AG09319 (cell line): ENCODE data around the gene PTBP2.

Experiments used
- DNase-seq: peaks from one replicate; pipeline ENCODE4 v3.0.0-alpha.2; 2010; ENCODE audit warnings: low read depth; ENCODE audit errors: extremely low read depth
- TF ChIP-seq, protein P1 (sequence below): IDR thresholded peaks from 2 replicates; pipeline ENCODE4 v1.5.1; 2011; ENCODE audit warnings: low read depth, mild to moderate bottlenecking, inconsistent platforms, low read length, moderate library complexity

PTBP2 gene

DNA sequence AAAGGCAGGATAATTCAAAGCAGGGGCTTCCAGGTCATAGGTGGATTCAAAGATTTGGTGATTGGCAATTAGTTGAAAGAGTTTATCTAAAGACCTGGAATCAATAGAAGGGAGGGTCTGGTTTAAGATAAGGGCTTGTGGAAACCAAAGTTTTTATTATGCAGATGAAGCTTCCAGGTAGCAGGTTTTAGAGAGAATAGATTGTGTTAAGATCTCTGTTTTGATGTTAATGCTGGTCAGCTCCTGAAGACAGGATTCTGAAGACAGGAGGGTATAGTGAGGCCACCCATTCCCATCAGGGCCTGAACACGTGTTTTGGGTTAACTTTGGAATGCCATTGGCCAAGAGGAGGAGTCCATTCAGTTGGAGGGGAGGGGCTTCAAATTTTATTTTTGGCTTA lies 6.1 kb upstream of the PTBP2 start:
- TF ChIP-seq, protein P1, sequence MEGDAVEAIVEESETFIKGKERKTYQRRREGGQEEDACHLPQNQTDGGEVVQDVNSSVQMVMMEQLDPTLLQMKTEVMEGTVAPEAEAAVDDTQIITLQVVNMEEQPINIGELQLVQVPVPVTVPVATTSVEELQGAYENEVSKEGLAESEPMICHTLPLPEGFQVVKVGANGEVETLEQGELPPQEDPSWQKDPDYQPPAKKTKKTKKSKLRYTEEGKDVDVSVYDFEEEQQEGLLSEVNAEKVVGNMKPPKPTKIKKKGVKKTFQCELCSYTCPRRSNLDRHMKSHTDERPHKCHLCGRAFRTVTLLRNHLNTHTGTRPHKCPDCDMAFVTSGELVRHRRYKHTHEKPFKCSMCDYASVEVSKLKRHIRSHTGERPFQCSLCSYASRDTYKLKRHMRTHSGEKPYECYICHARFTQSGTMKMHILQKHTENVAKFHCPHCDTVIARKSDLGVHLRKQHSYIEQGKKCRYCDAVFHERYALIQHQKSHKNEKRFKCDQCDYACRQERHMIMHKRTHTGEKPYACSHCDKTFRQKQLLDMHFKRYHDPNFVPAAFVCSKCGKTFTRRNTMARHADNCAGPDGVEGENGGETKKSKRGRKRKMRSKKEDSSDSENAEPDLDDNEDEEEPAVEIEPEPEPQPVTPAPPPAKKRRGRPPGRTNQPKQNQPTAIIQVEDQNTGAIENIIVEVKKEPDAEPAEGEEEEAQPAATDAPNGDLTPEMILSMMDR: no peak

DNA sequence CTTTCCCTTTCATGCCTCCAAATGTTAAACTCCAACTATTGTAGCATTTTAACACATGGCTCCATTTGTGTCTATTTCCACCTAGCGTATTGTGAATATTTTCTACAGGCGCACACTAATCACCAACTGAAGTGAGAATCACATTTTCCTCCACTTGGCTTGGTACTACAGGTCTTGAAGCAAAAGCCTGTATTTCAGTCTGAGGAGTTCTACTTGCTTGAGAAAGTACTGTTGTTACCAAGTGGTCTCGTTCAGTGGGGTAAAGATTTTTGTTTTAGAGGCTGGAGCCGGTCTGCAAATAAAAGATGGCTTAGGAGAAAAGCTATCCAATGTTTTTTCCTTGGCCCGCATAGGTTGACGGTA lies 550 bp upstream of the PTBP2 start:
- TF ChIP-seq, protein P1: no peak
- DNase-seq: peak; percentile 0

More for the DNA sequence above, 6.1 kb upstream of the PTBP2 start:
- no peak for DNase-seq

GRCh38 chr1:96722161-96722922 lies 758 bp downstream of the PTBP2 start:
- TF ChIP-seq, protein P1: no peak
- DNase-seq: peak; percentile 34

DNA sequence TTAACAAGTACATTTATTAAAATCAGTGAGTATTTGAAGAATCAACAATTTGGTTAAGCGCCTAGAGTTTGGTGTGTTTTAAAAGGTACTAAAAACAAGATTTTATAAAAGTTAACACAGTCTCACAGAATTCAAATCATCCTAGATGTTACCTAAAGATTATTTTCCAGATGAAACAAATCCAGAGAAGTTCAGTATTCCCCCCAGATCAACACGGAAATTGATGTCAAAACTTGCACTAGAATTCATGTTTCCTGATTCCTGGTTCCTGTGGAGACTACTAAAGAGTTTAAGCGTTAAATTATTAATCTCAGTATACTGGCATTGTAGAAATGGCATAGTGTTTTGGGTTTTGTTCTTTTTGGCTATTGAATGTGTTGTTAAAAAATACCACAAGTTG lies 1.4 kb downstream of the PTBP2 start:
- TF ChIP-seq, protein P1: no peak
- DNase-seq: no peak

GRCh38 chr1:96723377-96723776 lies 1.8 kb downstream of the PTBP2 start:
- TF ChIP-seq, protein P1: no peak
- DNase-seq: no peak

DNA sequence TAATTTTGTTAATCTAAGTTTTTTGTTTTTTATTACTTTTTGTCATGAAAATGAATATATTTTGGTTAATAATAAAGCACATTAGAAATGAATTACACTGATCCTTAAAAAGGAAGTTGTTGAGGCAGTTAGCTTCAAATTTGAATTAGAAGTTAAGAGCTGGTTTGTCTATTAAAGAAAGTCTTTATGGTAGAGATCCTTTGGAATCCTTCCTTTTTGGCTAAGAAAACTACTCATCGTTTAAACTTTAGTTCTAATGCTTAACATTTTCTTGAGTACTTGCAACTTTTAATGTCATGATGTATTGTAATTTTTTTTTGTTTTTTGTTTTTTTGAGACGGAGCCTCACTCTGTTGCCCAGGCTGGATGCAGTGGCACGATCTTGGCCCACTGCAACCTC lies 2.4 kb downstream of the PTBP2 start:
- no peak for DNase-seq

GRCh38 chr1:96727860-96728259 lies 6.3 kb downstream of the PTBP2 start:
- TF ChIP-seq, protein P1: no peak
- DNase-seq: no peak

More for the DNA sequence above, 2.4 kb downstream of the PTBP2 start:
- TF ChIP-seq, protein P1: no peak
